Subcutaneous abdominal adipose tissue (tissue), 5 donors: ENCODE data around the gene CES2.
"Not testable (repeated sequence)": the region's sequence is repeated elsewhere in the genome, so short reads cannot be mapped to it uniquely, and the experiment has no call there.

Experiments
- H3K27ac ChIP-seq: one replicate; pipeline ENCODE4 v1.7.0; 2013; ENCODE audit warnings: low read depth, mild to moderate bottlenecking, inconsistent platforms, low read length, moderate library complexity
- H3K27me3 ChIP-seq, 5 donors: one replicate each; pipeline ENCODE4 v1.7.0; 2013; ENCODE audit warnings: low read length in 5 of 5, inconsistent platforms in 1 of 5; ENCODE audit not compliant: control insufficient read depth in 5 of 5, insufficient read depth in 4 of 5
- H3K36me3 ChIP-seq, 5 donors: one replicate each; pipeline ENCODE4 v1.7.0; 2013; ENCODE audit warnings: low read length in 5 of 5; ENCODE audit not compliant: control insufficient read depth in 5 of 5, insufficient read depth in 5 of 5
- H3K4me1 ChIP-seq, 5 donors: one replicate each; pipeline ENCODE4 v1.7.0; 2013; ENCODE audit warnings: low read length in 5 of 5, mild to moderate bottlenecking in 3 of 5, moderate library complexity in 1 of 5; ENCODE audit not compliant: control insufficient read depth in 5 of 5, insufficient read depth in 5 of 5
- H3K4me3 ChIP-seq, 5 donors: one replicate each; pipeline ENCODE4 v1.7.0; 2013; ENCODE audit warnings: low read length in 5 of 5, low read depth in 1 of 5
- H3K9ac ChIP-seq, 5 donors: one replicate each; pipeline ENCODE4 v1.7.0; 2013; ENCODE audit warnings: low read length in 5 of 5, mild to moderate bottlenecking in 4 of 5, moderate library complexity in 3 of 5
- H3K9me3 ChIP-seq, 5 donors: one replicate each; pipeline ENCODE4 v1.7.0; 2013; ENCODE audit warnings: low read length in 5 of 5; ENCODE audit not compliant: control insufficient read depth in 5 of 5
- donor health status: healthy.
- donor health status: healthy.
- donor health status: healthy.
- donor health status: healthy.
- donor health status: healthy.

Gene CES2

DNA sequence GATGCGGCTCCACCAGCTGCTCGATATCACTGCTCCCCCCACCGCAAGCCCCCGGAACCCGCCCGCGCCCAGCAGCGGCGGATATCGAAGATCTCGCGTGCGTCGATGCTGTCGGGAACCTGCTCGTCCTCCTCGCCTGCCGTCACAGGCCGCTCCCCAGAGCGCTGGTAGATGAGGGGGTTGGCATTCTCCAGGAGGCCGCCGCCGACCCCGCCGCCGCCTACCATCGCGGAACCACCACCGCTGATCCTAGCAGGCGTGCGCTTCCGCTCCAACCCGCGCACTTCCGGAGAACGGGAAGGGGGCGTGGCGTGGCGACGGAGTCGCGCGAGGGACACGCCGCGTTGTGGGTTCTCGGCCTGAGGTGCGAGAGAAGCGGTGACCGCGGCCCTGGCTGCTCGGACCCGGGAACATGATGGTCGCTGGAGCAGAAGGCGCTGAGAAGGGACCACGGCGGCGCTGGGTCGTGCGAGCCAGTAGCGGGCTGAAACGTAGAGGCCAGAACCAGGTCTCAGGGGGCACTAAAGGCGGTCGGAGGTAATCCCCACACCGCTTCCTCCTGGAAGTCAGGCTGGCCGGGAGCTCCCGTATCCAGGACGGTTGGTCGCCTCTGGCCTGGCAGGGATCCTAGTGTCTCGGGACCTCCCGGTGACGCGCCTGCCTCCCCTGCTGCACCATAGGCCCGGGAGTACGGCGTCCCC, 1.0 kb upstream of the CES2 start, which contains the start of gene CIAO2B:
Gene CIAO2B (minus strand): TSS at position 265 of the 701 bp plus-strand sequence. CDS start 38 bp downstream, at position 227.
- Histone ChIP-seq H3K4me3 (peak within 1 kb of the TSS; percentile 86 to 98 (median 93)), H3K36me3 (peaks cover 3 to 35% (median 28%) of the 10 kb centered on the region in 5 donors), H3K27me3 (no peaks in the 10 kb centered on the region), H3K9ac (peak within 1 kb of the TSS; percentile 85 to 98 (median 94)), H3K4me1 (peaks cover 11 to 44% (median 36%) of the 10 kb centered on the region in 5 donors), H3K27ac (peak within 1 kb of the TSS; percentile 88), H3K9me3 (no peaks in the 10 kb centered on the region)

DNA sequence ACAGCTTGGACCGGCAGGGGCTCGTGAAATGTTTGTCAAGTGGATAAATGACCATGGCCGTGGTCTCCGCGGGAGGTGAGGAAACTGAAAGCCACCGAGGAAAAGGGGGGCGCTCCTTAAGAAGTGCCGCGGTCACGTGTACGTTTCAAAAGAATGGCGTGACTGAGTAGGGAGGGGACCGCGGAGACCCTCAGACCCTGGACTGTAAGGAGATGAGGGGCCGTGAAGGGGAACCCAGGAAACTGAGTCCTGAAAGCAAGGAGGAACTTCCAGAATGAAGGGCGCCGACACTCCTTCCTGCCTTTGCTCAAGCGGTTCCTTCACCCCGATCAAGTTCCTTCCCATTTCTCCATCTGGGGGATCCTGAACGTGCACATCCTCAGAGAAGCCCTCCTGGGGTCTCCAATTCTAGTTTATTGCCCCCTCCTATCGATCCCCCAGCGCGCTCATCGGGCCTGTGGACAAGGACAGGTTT, 440 bp upstream of the CES2 start:
- peaks cover 3 to 41% (median 30%) of the 10 kb centered on the region in 5 donors for H3K36me3 ChIP-seq
- H3K9ac ChIP-seq, result peak overlapping the region; percentile 63 to 98 (median 94)
- H3K9me3 ChIP-seq, H3K27me3 ChIP-seq: not testable (repeated sequence)
- peaks cover 11 to 44% (median 36%) of the 10 kb centered on the region in 5 donors for H3K4me1 ChIP-seq
- peak overlapping the region; percentile 88 for H3K27ac ChIP-seq
- peak overlapping the region; percentile 80 to 98 (median 90) for H3K4me3 ChIP-seq

DNA sequence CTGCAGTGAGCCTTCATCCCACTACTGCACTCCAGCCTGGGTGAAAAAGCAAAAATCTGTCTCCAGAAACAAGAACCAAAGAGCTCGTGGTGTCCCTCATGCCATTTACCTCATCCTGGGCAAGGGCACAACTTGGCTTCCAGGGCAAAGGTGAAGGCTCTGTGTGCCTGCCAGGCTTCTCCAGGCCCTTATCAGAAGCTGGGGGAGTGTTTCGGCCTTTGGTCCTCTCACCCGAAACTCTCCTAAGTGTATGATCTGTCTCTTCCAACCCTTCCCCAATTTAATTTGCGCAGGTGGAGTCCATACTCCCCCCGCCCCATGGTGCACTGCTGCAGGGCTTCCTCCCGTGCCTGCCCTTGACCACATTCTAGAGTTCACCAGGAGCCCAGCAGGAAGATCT, 1.1 kb downstream of the CES2 start:
- H3K27me3 ChIP-seq, result no peaks in the 10 kb centered on the region
- H3K4me1 ChIP-seq, result peaks cover 11 to 44% (median 36%) of the 10 kb centered on the region in 5 donors
- no peak overlapping the region for H3K27ac ChIP-seq
- H3K4me3 ChIP-seq, result peak overlapping the region in 1 of 5 donors; percentile 49
- peaks cover 3 to 54% (median 45%) of the 10 kb centered on the region in 5 donors for H3K36me3 ChIP-seq
- peak overlapping the region in 3 of 5 donors; percentile 49 to 98 (median 56) for H3K9ac ChIP-seq
- H3K9me3 ChIP-seq, result no peaks in the 10 kb centered on the region

DNA sequence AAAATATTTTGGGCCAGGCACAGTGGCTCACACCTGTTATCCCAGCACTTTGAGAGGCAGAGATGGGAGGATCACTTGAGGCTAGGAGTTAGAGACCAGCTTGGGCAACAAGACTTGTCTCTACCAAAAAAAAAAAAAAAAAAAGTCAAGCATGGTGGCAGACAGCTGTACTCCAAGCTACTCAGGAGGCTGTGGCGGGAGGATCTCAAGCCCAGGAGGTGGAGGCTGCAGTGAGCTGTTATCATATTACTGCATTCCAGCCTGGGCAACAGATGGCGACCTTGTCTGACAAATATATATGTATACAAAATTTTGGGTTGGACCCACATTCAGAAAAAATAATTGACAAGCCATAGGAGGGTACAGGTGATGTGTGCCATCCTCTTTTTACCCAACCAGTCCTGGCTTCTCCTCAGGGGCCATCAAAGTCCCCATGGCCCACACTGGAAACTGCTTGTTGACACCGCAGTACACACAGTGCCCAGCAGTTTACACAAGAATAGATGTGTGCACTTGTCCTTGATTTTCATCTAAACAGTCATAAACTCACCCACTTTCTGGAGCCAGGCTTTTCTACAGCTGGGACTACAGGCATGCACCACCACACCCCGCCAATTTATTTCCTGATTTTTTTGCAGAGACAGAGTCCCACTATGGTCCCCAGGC, 1.7 kb downstream of the CES2 start:
- H3K27me3 ChIP-seq, result no peaks in the 10 kb centered on the region
- H3K36me3 ChIP-seq, result peaks cover 0 to 54% (median 49%) of the 10 kb centered on the region in 5 donors
- H3K4me1 ChIP-seq, result peaks cover 11 to 44% (median 36%) of the 10 kb centered on the region in 5 donors
- H3K4me3 ChIP-seq, result no peak overlapping the region
- no peak overlapping the region for H3K9ac ChIP-seq
- no peaks in the 10 kb centered on the region for H3K9me3 ChIP-seq
- no peak overlapping the region for H3K27ac ChIP-seq

DNA sequence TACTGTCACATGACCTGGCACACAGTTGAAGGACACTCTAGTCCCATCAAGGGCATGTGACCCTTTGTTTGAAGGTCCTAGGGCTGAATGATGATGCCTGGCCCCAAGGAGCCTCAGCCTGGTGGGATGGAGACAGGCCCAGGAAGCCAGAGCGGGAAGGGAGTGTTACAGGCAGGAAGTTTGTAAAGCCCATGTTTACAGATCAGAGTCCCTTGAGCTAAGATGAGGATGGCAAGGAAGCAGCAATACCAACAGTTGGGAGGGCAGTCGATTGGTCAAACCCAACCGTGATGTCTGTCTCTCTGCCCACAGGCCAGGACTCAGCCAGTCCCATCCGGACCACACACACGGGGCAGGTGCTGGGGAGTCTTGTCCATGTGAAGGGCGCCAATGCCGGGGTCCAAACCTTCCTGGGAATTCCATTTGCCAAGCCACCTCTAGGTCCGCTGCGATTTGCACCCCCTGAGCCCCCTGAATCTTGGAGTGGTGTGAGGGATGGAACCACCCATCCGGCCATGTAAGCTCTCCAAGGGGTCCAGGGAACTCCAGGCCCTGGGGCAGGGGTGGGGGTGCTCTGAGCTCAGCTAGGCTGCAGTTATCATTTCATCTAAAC, 2.5 kb downstream of the CES2 start:
- Histone ChIP-seq H3K9ac (no peak overlapping the region), H3K9me3 (no peaks in the 10 kb centered on the region), H3K36me3 (peaks cover 0 to 58% (median 50%) of the 10 kb centered on the region in 5 donors), H3K4me1 (peaks cover 11 to 40% (median 33%) of the 10 kb centered on the region in 5 donors), H3K4me3 (no peak overlapping the region), H3K27ac (no peak overlapping the region), H3K27me3 (no peaks in the 10 kb centered on the region)

DNA sequence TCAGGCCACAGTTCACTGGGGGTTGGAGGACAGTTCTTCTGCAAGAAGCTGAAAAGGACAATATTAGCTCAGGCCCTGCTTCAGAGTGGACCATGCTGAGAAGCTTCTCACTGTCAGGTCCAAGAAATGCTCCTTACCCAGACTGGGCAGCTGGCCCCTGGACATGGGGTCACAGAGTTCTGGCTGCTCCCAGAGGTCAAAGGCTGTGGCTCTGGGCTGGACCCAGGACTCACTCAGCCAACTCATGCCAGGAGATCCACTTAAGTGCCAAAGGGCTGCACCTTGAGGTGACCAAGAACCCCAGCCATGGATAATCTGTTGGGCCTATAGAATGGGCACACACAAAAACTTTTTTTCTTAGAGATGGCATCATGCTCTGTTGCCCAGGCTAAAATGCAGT, 4.0 kb downstream of the CES2 start:
- Histone ChIP-seq H3K4me3 (no peak overlapping the region), H3K27ac (no peak overlapping the region), H3K4me1 (peaks cover 6 to 25% (median 22%) of the 10 kb centered on the region in 5 donors), H3K27me3 (no peaks in the 10 kb centered on the region), H3K36me3 (peaks cover 0 to 72% (median 63%) of the 10 kb centered on the region in 5 donors), H3K9me3 (no peaks in the 10 kb centered on the region), H3K9ac (no peak overlapping the region)

DNA sequence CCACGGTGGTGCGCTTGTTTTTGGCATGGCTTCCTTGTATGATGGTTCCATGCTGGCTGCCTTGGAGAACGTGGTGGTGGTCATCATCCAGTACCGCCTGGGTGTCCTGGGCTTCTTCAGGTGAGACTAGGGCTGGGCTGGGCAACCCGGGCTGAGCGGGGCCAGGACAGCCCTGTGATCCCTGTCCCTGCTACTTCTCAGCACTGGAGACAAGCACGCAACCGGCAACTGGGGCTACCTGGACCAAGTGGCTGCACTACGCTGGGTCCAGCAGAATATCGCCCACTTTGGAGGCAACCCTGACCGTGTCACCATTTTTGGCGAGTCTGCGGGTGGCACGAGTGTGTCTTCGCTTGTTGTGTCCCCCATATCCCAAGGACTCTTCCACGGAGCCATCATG, 4.9 kb downstream of the CES2 start:
- Histone ChIP-seq H3K27ac (no peak overlapping the region), H3K27me3 (no peaks in the 10 kb centered on the region), H3K4me1 (peaks cover 6 to 21% (median 17%) of the 10 kb centered on the region in 5 donors), H3K4me3 (no peak overlapping the region), H3K36me3 (peaks cover 0 to 72% (median 63%) of the 10 kb centered on the region in 5 donors), H3K9me3 (no peaks in the 10 kb centered on the region), H3K9ac (no peak overlapping the region)

DNA sequence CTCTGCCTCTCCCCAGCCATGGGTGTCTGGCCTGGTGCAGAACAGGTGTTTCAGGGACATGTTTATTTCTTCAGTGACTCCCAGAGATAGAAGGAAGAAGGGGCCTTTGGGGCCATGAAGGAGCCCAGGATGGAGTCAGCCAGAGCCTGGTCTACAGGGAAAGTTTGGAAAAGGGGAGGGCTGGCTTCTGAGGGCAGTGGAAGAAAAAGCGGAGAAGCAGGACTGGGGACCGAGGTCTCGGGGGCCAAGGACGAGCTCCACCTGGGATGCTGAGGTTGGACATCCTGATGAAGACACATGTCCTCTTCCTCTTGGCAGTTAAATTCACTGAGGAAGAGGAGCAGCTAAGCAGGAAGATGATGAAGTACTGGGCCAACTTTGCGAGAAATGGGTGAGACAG, 7.7 kb downstream of the CES2 start:
- H3K36me3 ChIP-seq, result peaks cover 0 to 62% (median 60%) of the 10 kb centered on the region in 5 donors
- H3K9ac ChIP-seq, result no peak overlapping the region
- no peaks in the 10 kb centered on the region for H3K27me3 ChIP-seq
- no peaks in the 10 kb centered on the region for H3K9me3 ChIP-seq
- no peak overlapping the region for H3K4me3 ChIP-seq
- H3K4me1 ChIP-seq, result peaks cover 0 to 11% (median 7%) of the 10 kb centered on the region in 5 donors
- H3K27ac ChIP-seq, result no peak overlapping the region

DNA sequence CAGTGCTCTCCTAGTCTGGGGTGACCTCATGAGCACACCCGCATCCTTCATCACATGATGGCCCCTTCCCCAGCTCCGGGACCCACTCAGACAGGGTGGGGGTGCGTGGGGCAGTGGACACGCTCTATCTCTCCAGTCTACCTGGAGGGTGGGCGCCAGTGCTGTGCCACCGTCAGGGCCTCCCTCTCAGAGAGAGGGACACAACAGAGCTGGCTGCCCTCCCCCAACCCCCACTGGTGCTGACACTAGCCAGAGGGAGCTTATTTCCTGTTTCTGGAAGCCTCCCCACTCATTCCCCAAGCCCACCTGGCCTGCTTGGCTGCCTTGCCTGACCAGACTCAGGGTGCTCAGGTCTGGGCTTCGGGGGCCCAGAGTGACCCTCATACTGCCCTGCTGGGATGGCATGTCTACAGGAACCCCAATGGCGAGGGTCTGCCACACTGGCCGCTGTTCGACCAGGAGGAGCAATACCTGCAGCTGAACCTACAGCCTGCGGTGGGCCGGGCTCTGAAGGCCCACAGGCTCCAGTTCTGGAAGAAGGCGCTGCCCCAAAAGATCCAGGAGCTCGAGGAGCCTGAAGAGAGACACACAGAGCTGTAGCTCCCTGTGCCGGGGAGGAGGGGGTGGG, 8.2 kb downstream of the CES2 start:
- H3K4me3 ChIP-seq, result no peak overlapping the region
- H3K4me1 ChIP-seq, result peaks cover 0 to 17% (median 13%) of the 10 kb centered on the region in 5 donors
- H3K9ac ChIP-seq, result no peak overlapping the region
- peaks cover 0 to under 1% (median 0%) of the 10 kb centered on the region in 5 donors for H3K27me3 ChIP-seq
- H3K27ac ChIP-seq, result no peak overlapping the region
- H3K36me3 ChIP-seq, result peaks cover 0 to 56% (median 55%) of the 10 kb centered on the region in 5 donors
- H3K9me3 ChIP-seq, result no peaks in the 10 kb centered on the region
